Kidney tubule cell (primary cell): Measurements from ENCODE around the gene CDYL2.
"Not testable (repeated sequence)": the region's sequence is repeated elsewhere in the genome, so short reads cannot be mapped to it uniquely, and the experiment has no call there.

ENCODE experiments used
- DNase-seq: peaks from one replicate; pipeline ENCODE4 v3.0.0-alpha.2; 2018; ENCODE audit warnings: low spot score

The CDYL2 gene

GRCh38 chr16:80807906-80808305, 3.5 kb upstream of the CDYL2 start:
- DNase-seq = no peak

- peak; percentile 87 for DNase-seq
Observed at GRCh38 chr16:80806927-80807340, 2.5 kb upstream of the CDYL2 start.

GRCh38 chr16:80806289-80806688, 1.9 kb upstream of the CDYL2 start:
- DNase-seq = no peak

- peak; percentile 73 for DNase-seq
Observed at GRCh38 chr16:80804056-80804525, 307 bp downstream of the CDYL2 start.

- peak; percentile 43 for DNase-seq
Observed at GRCh38 chr16:80803339-80804055, 901 bp downstream of the CDYL2 start.

GRCh38 chr16:80802902-80803301, 1.5 kb downstream of the CDYL2 start:
- no peak for DNase-seq

GRCh38 chr16:80802138-80802537, 2.3 kb downstream of the CDYL2 start:
- no peak for DNase-seq

- no peak for DNase-seq
Observed at GRCh38 chr16:80794071-80794470, 10.3 kb downstream of the CDYL2 start.

DNA sequence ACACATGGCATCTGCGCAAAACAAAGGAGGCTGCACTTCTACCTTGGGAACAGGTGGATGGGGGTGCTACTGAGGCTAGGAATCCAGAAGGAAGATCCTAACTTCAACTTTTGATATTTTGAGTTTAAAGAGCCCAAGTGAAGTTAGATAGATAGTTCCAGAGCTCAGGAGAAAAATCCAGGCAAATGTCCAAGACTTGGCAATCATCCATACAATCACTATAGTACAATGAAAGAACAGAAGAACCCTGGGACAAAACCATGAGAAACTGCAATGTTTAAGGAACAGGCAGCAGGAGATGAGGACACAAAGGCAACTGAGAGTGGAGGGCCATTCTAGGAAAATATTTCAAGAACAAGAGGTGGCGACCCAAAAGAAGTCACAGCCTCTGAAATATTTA, 12.4 kb downstream of the CDYL2 start:
- DNase-seq = no peak

DNA sequence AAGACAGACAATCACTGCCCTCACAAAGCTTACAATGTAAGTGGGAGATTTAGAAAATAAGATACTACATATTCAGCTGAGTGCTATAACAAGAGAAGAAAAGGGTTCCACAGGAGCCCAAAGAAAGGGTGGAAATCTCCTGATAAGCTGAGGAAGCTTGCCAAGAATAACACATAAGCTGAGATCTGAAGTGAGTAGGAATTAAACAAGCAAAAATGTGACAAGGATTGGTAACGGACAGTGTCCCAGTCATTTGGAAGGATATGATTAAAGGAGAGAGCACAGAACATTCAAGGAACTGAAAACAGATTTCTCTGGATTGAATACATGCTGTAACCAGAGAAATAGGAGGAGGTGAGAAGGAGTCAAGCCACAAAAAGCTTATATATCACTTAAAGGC, 13.0 kb downstream of the CDYL2 start:
- DNase-seq = no peak

DNA sequence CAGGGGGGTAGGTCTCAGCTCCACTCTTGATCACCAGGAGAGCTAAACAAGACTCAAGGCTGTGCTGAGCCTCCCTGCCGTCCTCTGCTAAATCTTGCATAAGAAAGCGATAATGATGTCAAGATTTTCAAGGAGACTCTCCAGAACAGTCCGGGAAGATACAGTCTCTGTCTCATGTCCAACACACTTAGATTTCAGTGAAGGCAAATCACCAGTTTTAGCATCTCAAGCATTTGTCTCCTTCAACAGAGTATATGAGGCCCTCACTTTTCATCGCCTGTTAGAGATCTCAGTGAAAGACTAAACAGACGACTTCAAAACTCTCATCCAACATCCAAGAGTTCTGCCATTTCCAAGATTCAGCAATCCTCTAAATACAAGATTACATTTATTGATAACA, 13.6 kb downstream of the CDYL2 start:
- no peak for DNase-seq

- peak; percentile 29 for DNase-seq
Observed at GRCh38 chr16:80788027-80788426, 16.4 kb downstream of the CDYL2 start.

GRCh38 chr16:80786561-80786960, 17.8 kb downstream of the CDYL2 start:
- not testable (repeated sequence) for DNase-seq

GRCh38 chr16:80784951-80785350, 19.4 kb downstream of the CDYL2 start:
- DNase-seq = no peak

DNA sequence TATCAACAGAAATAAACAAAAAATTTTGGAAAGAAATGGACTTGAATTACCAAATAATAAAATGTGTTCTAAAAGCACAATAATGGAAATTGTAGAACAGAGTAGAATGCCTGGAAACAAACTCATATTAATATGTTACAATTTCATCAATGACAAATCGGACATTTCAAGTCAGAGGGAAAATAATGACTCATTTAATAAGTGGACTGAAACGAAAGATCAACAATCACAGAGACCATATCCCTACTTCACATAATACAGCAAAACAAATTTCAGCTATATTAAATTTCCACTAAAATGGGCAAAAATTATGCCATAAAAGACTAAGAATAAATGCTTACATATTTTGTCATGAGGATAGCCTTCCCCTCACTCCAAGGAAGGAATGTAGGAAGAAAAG, 25.7 kb downstream of the CDYL2 start:
- peak; percentile 26 for DNase-seq

DNA sequence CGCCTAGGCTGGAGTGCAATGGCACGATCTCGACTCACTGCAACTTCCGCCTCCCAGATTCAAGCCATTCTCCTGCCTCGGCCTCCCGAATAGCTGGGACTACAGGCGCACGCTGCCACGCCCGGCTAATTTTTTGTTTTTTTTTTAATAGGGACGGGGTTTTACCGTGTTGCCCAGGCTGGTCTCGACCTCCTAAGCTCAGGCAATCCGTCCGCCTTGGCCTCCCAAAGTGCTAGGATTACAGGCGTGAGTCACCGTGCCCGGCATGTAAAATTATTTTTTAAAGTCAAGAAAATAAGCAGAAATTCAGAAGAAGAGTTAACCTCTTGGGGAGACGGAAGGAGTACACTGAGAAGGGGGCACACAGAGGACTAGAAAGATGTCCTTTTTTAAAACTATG, 27.5 kb downstream of the CDYL2 start:
- DNase-seq = no peak

- no peak for DNase-seq
Observed at GRCh38 chr16:80775450-80775849, 28.9 kb downstream of the CDYL2 start.

GRCh38 chr16:80766798-80767197, 37.6 kb downstream of the CDYL2 start:
- no peak for DNase-seq

- peak; percentile 72 for DNase-seq
Observed at GRCh38 chr16:80759419-80760162, 44.8 kb downstream of the CDYL2 start.

GRCh38 chr16:80754476-80754875, 49.9 kb downstream of the CDYL2 start:
- no peak for DNase-seq

DNA sequence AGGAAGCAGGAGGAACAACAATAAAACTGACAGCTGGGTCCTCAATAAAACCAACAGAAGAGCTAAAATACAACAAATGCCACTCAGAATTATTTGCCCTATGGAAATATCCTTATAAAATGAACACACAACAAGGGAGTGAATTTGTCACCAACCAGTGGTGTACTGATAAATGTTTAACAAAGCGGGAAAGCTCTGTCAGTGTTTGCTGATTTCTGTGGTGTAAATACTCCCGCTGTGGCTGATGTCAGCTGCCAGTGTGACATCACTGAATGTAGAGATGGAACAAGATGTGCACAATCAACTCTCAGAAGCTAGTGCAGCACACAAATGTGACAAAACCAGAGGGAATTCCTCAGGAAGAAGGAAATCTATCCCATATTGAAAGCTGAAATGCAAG, 51.9 kb downstream of the CDYL2 start:
- DNase-seq = peak; percentile 30

- DNase-seq = no peak
Observed at GRCh38 chr16:80751167-80751566, 53.2 kb downstream of the CDYL2 start.

- no peak for DNase-seq
Observed at GRCh38 chr16:80746231-80746630, 58.2 kb downstream of the CDYL2 start.

- DNase-seq = no peak
Observed at GRCh38 chr16:80744856-80745255, 59.5 kb downstream of the CDYL2 start.
